ENCODE results near the gene CLASRP. TPM values are rescaled to one million over a fixed set of nuclear protein-coding genes. Genes with fewer than 3 reads are reported as not detected.

The CLASRP gene
- total RNA-seq, 1 donor from 2014 or later, result 83.7 TPM

GRCh38 chr19:45025264-45025663 is 13.6 kb upstream of the CLASRP start:
- no peak overlapping the region for H3K27ac ChIP-seq
- no peak for ATAC-seq
- no peak for TF ChIP-seq CTCF (IDR thresholded peaks at IDR 0.05)
- H3K27me3 ChIP-seq, result no peaks in the 10 kb centered on the region
- no peaks in the 10 kb centered on the region for H3K9me3 ChIP-seq
- intact Hi-C loops (cut with DNase I), result no loop called here
- DNase-seq, result no peak
- H3K36me3 ChIP-seq, result peaks cover 30% of the 10 kb centered on the region
- H3K4me1 ChIP-seq, result no peaks in the 10 kb centered on the region
- H3K4me3 ChIP-seq, result no peak overlapping the region

GRCh38 chr19:45027371-45027770 is 11.5 kb upstream of the CLASRP start:
- intact Hi-C loops (cut with DNase I), result no loop called here
- Histone ChIP-seq H3K27ac (no peak overlapping the region), H3K4me3 (no peak overlapping the region), H3K27me3 (no peaks in the 10 kb centered on the region), H3K9me3 (no peaks in the 10 kb centered on the region), H3K4me1 (no peaks in the 10 kb centered on the region), H3K36me3 (peaks cover 42% of the 10 kb centered on the region)
- ATAC-seq (no peak), DNase-seq (no peak)
- TF ChIP-seq CTCF (IDR thresholded peaks at IDR 0.05), result no peak

GRCh38 chr19:45030825-45031224 is 8.0 kb upstream of the CLASRP start:
- intact Hi-C loops (cut with DNase I), result no loop called here
- peaks cover 67% of the 10 kb centered on the region for H3K36me3 ChIP-seq

GRCh38 chr19:45032421-45032820 is 6.4 kb upstream of the CLASRP start:
- DNase-seq (no peak), ATAC-seq (no peak)
- TF ChIP-seq CTCF (IDR thresholded peaks at IDR 0.05), result no peak
- H3K4me1 ChIP-seq, result no peaks in the 10 kb centered on the region
- H3K27ac ChIP-seq, result no peak overlapping the region
- H3K36me3 ChIP-seq, result peaks cover 70% of the 10 kb centered on the region
- no peak overlapping the region for H3K4me3 ChIP-seq
- H3K9me3 ChIP-seq, result no peaks in the 10 kb centered on the region
- intact Hi-C loops (cut with DNase I), result no loop called here
- H3K27me3 ChIP-seq, result no peaks in the 10 kb centered on the region

More at GRCh38 chr19:45030825-45031224, 8.0 kb upstream of the CLASRP start:
- TF ChIP-seq CTCF (IDR thresholded peaks at IDR 0.05), result no peak
- ATAC-seq (no peak), DNase-seq (no peak)
- Histone ChIP-seq H3K4me3 (no peak overlapping the region), H3K27ac (no peak overlapping the region), H3K9me3 (no peaks in the 10 kb centered on the region), H3K4me1 (no peaks in the 10 kb centered on the region), H3K27me3 (no peaks in the 10 kb centered on the region)

GRCh38 chr19:45035755-45036154 is 3.1 kb upstream of the CLASRP start:
- no peak for TF ChIP-seq CTCF (IDR thresholded peaks at IDR 0.05)
- Histone ChIP-seq H3K4me3 (no peak overlapping the region), H3K36me3 (peaks cover 48% of the 10 kb centered on the region), H3K27ac (no peak overlapping the region), H3K27me3 (no peaks in the 10 kb centered on the region), H3K9me3 (no peaks in the 10 kb centered on the region), H3K4me1 (peaks cover 13% of the 10 kb centered on the region)
- ATAC-seq (no peak), DNase-seq (no peak)
- intact Hi-C loops (cut with DNase I), result no loop called here

Measured in upper lobe of right lung (tissue), 1 donor.